ENCODE measurements around the gene PARP3.

Gene PARP3

DNA sequence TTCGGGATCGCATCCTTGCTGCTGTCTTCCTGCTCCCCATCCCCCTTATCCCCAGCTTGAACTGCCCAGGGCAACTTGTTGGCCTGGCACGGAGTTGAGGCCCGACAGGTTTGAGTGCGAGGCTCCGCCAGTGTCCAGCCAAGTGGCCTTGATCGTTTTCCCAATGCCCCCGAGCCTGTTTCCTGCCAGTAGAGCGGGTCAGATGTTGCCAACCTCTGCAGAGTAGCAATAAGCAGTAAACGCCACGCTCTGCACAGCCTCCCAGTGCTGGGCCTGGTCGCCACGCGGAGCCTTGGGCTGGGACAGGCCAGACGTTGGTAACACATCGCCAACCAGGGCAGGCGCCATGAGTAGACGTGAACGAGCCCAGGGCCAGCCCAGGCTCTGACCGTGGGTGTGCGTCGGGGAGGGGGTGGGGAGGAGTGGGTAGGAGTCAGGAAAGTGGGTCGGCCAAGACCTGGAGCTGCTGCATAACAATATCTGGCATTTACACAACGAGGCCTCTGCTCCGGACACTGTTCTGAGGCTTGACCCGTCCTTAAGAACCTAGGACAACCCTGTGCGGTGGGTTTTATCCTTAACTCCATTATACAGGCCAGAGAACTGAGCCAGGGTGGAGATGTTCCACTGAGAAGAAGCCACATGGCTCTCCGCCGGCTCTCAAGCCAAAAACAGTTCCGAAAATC lies 32.3 kb downstream of the PARP3 start:
- DNase-seq (peak; percentile 43), ATAC-seq (ENCODE audit: insufficient read depth, low read depth) (peak; percentile 41)
- H2AFZ ChIP-seq (ENCODE audit: low read depth, low read length) = peak overlapping the region; percentile 96
- H3K36me3 ChIP-seq (ENCODE audit: insufficient read depth, low read length) = peaks cover 9% of the 10 kb centered on the region
- no peaks in the 10 kb centered on the region for H3K27me3 ChIP-seq (ENCODE audit: insufficient read depth, low read length, poor library complexity)
- H3K4me1 ChIP-seq (ENCODE audit: insufficient read depth, low read length) = peaks cover 33% of the 10 kb centered on the region
- peak overlapping the region; percentile 91 for H3K4me2 ChIP-seq (ENCODE audit: insufficient read depth, low read length)
- no peak for TF ChIP-seq EZH2 (IDR thresholded peaks at IDR 0.05; ENCODE audit: borderline replicate concordance, low read depth, low read length, severe bottlenecking)
- no peak for TF ChIP-seq CTCF (IDR thresholded peaks at IDR 0.05; ENCODE audit: borderline replicate concordance, extremely low read depth, low read length, poor library complexity, severe bottlenecking)
- H4K20me1 ChIP-seq (ENCODE audit: insufficient read depth, low read length) = 0 out of 2 replicates have a peak, but pooled peaks cover 1% of the 10 kb centered on the region
- peaks cover 11% of the 10 kb centered on the region for H3K79me2 ChIP-seq (ENCODE audit: insufficient read depth, low read length)
- H3K9me3 ChIP-seq (ENCODE audit: insufficient read depth, low read length, severe bottlenecking) = no peaks in the 10 kb centered on the region
- H3K27ac ChIP-seq (ENCODE audit: low read length) = peak overlapping the region; percentile 87
- peak overlapping the region; percentile 13 to 89; a peak in 3 of 4 replicates for H3K4me3 ChIP-seq (ENCODE audit: low read depth in 1 of 2, low read length in 2 of 2)
- H3K9ac ChIP-seq (ENCODE audit: low read depth, low read length) = peak overlapping the region; percentile 88

- H2AFZ ChIP-seq (ENCODE audit: low read depth, low read length) = peak within 1 kb of the TSS; percentile 96
- no peaks in the 10 kb centered on the region for H4K20me1 ChIP-seq (ENCODE audit: insufficient read depth, low read length)
- DNase-seq (peak; percentile 77), ATAC-seq (ENCODE audit: insufficient read depth, low read depth) (peak; percentile 77)
- peak within 1 kb of the TSS; percentile 91 for H3K4me2 ChIP-seq (ENCODE audit: insufficient read depth, low read length)
- peaks cover 8% of the 10 kb centered on the region for H3K36me3 ChIP-seq (ENCODE audit: insufficient read depth, low read length)
- H3K27me3 ChIP-seq (ENCODE audit: insufficient read depth, low read length, poor library complexity) = no peaks in the 10 kb centered on the region
- H3K9me3 ChIP-seq (ENCODE audit: insufficient read depth, low read length, severe bottlenecking) = no peaks in the 10 kb centered on the region
- peaks cover 33% of the 10 kb centered on the region for H3K4me1 ChIP-seq (ENCODE audit: insufficient read depth, low read length)
- peak within 1 kb of the TSS; percentile 60 to 89; a peak in 3 of 4 replicates for H3K4me3 ChIP-seq (ENCODE audit: low read depth in 1 of 2, low read length in 2 of 2)
- TF ChIP-seq CTCF (IDR thresholded peaks at IDR 0.05; ENCODE audit: borderline replicate concordance, extremely low read depth, low read length, poor library complexity, severe bottlenecking) (no peak), EZH2 (IDR thresholded peaks at IDR 0.05; ENCODE audit: borderline replicate concordance, low read depth, low read length, severe bottlenecking) (no peak)
- H3K79me2 ChIP-seq (ENCODE audit: insufficient read depth, low read length) = peaks cover 11% of the 10 kb centered on the region
- H3K27ac ChIP-seq (ENCODE audit: low read length) = peak within 1 kb of the TSS; percentile 87
- H3K9ac ChIP-seq (ENCODE audit: low read depth, low read length) = peak within 1 kb of the TSS; percentile 88
These were observed 33.0 kb downstream of the PARP3 start, which contains the start of gene ABHD14A for GRCh38 chr3:51974963-51975851. Gene ABHD14A (plus strand): TSS chr3:51975064. CDS start chr3:51975136, 72 bp downstream.

DNA sequence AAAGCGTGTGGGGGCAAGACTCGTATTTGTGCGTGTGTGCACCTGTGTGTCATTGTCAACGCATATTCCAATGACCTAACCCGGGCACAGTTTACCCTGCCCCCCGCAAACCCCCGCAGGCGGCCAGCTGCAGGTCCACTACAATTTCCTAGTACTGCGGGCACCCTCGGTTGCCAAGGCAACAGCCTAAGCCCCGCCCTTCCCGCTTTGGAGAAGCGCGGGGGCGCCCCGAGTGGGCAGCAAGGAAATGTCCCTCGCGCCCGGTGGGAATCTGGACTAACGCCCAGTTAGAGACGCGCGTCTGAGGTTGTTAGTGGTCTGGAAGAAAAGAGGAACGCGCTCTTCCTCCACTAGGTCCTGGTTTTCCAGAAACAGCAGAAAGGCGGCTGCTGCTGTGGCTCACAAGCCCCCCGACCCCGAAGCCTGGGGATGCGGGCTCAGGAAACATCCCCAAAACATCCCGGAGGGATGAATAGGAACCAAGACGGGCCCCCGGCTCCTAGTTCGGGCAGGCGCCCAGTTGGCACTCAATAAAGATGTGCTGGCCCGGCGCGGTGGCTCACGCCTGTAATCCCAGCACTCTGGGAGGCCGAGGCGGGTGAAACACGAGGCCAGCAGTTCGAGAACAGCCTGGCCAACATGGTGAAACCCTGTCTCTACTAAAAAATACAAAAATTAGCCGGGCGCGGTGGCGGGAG lies 33.8 kb downstream of the PARP3 start:
- peaks cover 15% of the 10 kb centered on the region for H3K36me3 ChIP-seq (ENCODE audit: insufficient read depth, low read length)
- no peak for ATAC-seq (ENCODE audit: insufficient read depth, low read depth)
- 0 out of 2 replicates have a peak, but pooled peaks cover 2% of the 10 kb centered on the region for H4K20me1 ChIP-seq (ENCODE audit: insufficient read depth, low read length)
- peak overlapping the region; percentile 88 for H3K9ac ChIP-seq (ENCODE audit: low read depth, low read length)
- H2AFZ ChIP-seq (ENCODE audit: low read depth, low read length) = peak overlapping the region; percentile 96; the same call in 1 of the 2 replicates
- peaks cover 34% of the 10 kb centered on the region for H3K4me1 ChIP-seq (ENCODE audit: insufficient read depth, low read length)
- H3K4me2 ChIP-seq (ENCODE audit: insufficient read depth, low read length) = peak overlapping the region; percentile 91
- TF ChIP-seq CTCF (IDR thresholded peaks at IDR 0.05; ENCODE audit: borderline replicate concordance, extremely low read depth, low read length, poor library complexity, severe bottlenecking) (no peak), EZH2 (IDR thresholded peaks at IDR 0.05; ENCODE audit: borderline replicate concordance, low read depth, low read length, severe bottlenecking) (no peak)
- peaks cover 17% of the 10 kb centered on the region for H3K79me2 ChIP-seq (ENCODE audit: insufficient read depth, low read length)
- no peaks in the 10 kb centered on the region for H3K9me3 ChIP-seq (ENCODE audit: insufficient read depth, low read length, severe bottlenecking)
- H3K27me3 ChIP-seq (ENCODE audit: insufficient read depth, low read length, poor library complexity) = no peaks in the 10 kb centered on the region
- H3K27ac ChIP-seq (ENCODE audit: low read length) = peak overlapping the region; percentile 87; the same call in 1 of the 2 replicates
- H3K4me3 ChIP-seq (ENCODE audit: low read depth in 1 of 2, low read length in 2 of 2) = peak overlapping the region in 1 of 2 experiments; percentile 89; a peak in 3 of 4 replicates
- no peak for DNase-seq
